Heart left ventricle (tissue), 16 donors: ENCODE data around the gene MAP2K5. TPM values are rescaled to one million over a fixed set of nuclear protein-coding genes. Genes with fewer than 3 reads are reported as not detected.
A peak's percentile ranks its signal among the peaks of the same experiment; 100 is the strongest.
"Not testable (repeated sequence)": the region's sequence is repeated elsewhere in the genome, so short reads cannot be mapped to it uniquely, and the experiment has no call there.

Source experiments
- ATAC-seq, 4 donors: fragments of 200-7000 bp; cut with Tn5 transposase; one replicate each; pipeline ENCODE4 v1.9.1; 2020 to 2022; ENCODE audit warnings: moderate library complexity in 4 of 4, mild to moderate bottlenecking in 3 of 4, moderate number of reproducible peaks in 1 of 4
- DNase-seq, 5 donors: peaks; one replicate each; pipeline ENCODE4 v3.0.0-alpha.2; 2020
- H3K27ac ChIP-seq, 12 donors: fragments of 200-600 bp; sonication (generic) in 4 of 12; one replicate each; pipeline versions ENCODE4 v1.5.0 to v1.8.0; 2016 to 2022; ENCODE audit warnings: mild to moderate bottlenecking in 2 of 12
- H3K27me3 ChIP-seq, 9 donors: fragments of 200-600 bp; sonication (generic) in 2 of 9; one replicate each; pipeline versions ENCODE4 v1.5.1 to v1.8.0; 2016 to 2022; ENCODE audit warnings: mild to moderate bottlenecking in 3 of 9
- H3K36me3 ChIP-seq, 9 donors: fragments of 200-600 bp; sonication (generic) in 2 of 9; one replicate each; pipeline versions ENCODE4 v1.5.0 to v1.8.0; 2018 to 2022; ENCODE audit warnings: mild to moderate bottlenecking in 2 of 9
- H3K4me1 ChIP-seq, 12 donors: fragments of 200-600 bp; sonication (generic) in 4 of 12; one replicate each; pipeline versions ENCODE4 v1.5.0 to v1.8.0; 2016 to 2022; ENCODE audit warnings: mild to moderate bottlenecking in 3 of 12
- H3K4me3 ChIP-seq, 12 donors: fragments of 200-600 bp; sonication (generic) in 4 of 12; one replicate each; pipeline versions ENCODE4 v1.5.0 to v1.8.0; 2017 to 2022; ENCODE audit warnings: mild to moderate bottlenecking in 9 of 12, moderate library complexity in 4 of 12
- H3K9me3 ChIP-seq, 12 donors: fragments of 200-600 bp; sonication (generic) in 4 of 12; one replicate each; pipeline versions ENCODE4 v1.5.0 to v1.8.0; 2016 to 2022; ENCODE audit warnings: mild to moderate bottlenecking in 1 of 12
- CTCF ChIP-seq, 12 donors: fragments of 200-600 bp; sonication (generic) in 4 of 12; IDR thresholded peaks; one replicate each; pipeline versions ENCODE4 v1.5.0 to v1.8.0; 2018 to 2022; ENCODE audit warnings: antibody characterized with exemption in 12 of 12, mild to moderate bottlenecking in 5 of 12
- POLR2A ChIP-seq, 2 donors: fragments of 450-650 bp; IDR thresholded peaks; one replicate each; pipeline ENCODE4 v1.6.1; 2017; ENCODE audit warnings: antibody characterized with exemption in 2 of 2, mild to moderate bottlenecking in 2 of 2, moderate library complexity in 2 of 2
- WGBS, 4 donors: extraction: QIAGEN DNeasy Blood & Tissue Kit in 2 of 4; methylation state at CpG; one replicate each; pipeline versions ENCODE4 v1.1.5 to v1.1.7; 2013 to 2018; 5-methylcytosine and 5-hydroxymethylcytosine counted together
- intact Hi-C, 10 donors: fragments of 100-400 bp; cut with DNase I; formaldehyde crosslinking; loops; one replicate each; pipeline versions ENCODE4 v1.11.1 to v1.14.2; 2022
- polyA plus RNA-seq, 2 donors: library from polyadenylated mRNA; stranded (reverse); fragments of 200-250 nt; gene quantifications; one replicate each; pipeline ENCODE4 v1.2.3, GENCODE V29; 2013
- total RNA-seq, 9 donors: library from RNA; depleted of rRNA in 2 of 9; stranded (reverse); fragments of >200 nt in 2 of 9; fragmentation: NEBNext Ultra II Directional in 3 of 9; extraction: Animal tissue kit (Norgen Biotek cat#: 25700) in 3 of 9; gene quantifications; one replicate each; pipeline versions ENCODE4 v1.1.0 to v1.2.4, GENCODE V29; 2016 to 2023
- donor health status: ischemic (EF 13 %, LVEDD 7.1; RV severe dilation, severe dysfunction).
- donor health status: healthy with polysubstance abuse.
- donor health status: DM: no; HTN: yes; CAD: no.
- donor health status: DM: no; HTN: no; CAD: no.
- donor health status: ischemic (EF 25% LVEDD 6.9; RV normal size, moderate dysfunction).
- donor health status: ischemic (EF 25% LVEDD 5.7; RV mildly dilated, moderate dysfunction).
- donor health status: healthy.
- donor health status: DM: yes; HTN: yes; CAD: no.
- donor health status: ischemic (EF 35%, LVEDD 5.7; RV mildly dilated, moderate dysfunction).
- donor health status: nonischemic (EF 11% LVEDD 7.7; RV severe dilation, severe dysfunction).
- donor health status: DM: yes; HTN: yes; CAD: no.
- donor health status: PGD.
- donor health status: ischemic (EF 29% LVEDD 5.4; RV normal size, mild dysfunction).
- donor health status: nonischemic (EF 23%, LVEDD 6.1; RV moderate dilation, normal function).

Gene MAP2K5
- total and polyA plus RNA-seq, 11 donors = 8.1 to 32.0 (median 19.1) TPM

- intact Hi-C loops = no loop called here
- ATAC-seq = no peak
- TF ChIP-seq CTCF (IDR thresholded peaks at IDR 0.05) (no peak), POLR2A (IDR thresholded peaks at IDR 0.05) (no peak)
- DNase-seq = no peak
- no peaks in the 10 kb centered on the region for H3K27me3 ChIP-seq
- 69 to 81% (median 76%) methylated on average over 2 of the region's 2 CpGs for WGBS, 4 donors
- H3K9me3 ChIP-seq = peaks cover 0 to 3% (median 0%) of the 10 kb centered on the region in 12 donors
- peaks cover 0 to 35% (median 9%) of the 10 kb centered on the region in 9 donors for H3K36me3 ChIP-seq
- no peak overlapping the region for H3K4me3 ChIP-seq
- no peaks in the 10 kb centered on the region for H3K4me1 ChIP-seq
- H3K27ac ChIP-seq = no peak overlapping the region
Observed at GRCh38 chr15:67660874-67661606, 118.5 kb downstream of the MAP2K5 start.

- WGBS, 4 donors = 61 to 70% (median 66%) methylated on average over 2 of the region's 2 CpGs
- Histone ChIP-seq H3K4me3 (no peak overlapping the region), H3K27me3 (no peaks in the 10 kb centered on the region), H3K36me3 (peaks cover 0 to 7% (median 0%) of the 10 kb centered on the region in 9 donors), H3K4me1 (peaks cover 0 to 11% (median 0%) of the 10 kb centered on the region in 12 donors), H3K27ac (no peak overlapping the region), H3K9me3 (peaks cover 0 to 5% (median 0%) of the 10 kb centered on the region in 12 donors)
- TF ChIP-seq CTCF (IDR thresholded peaks at IDR 0.05) (no peak), POLR2A (IDR thresholded peaks at IDR 0.05) (no peak)
- DNase-seq = no peak
- intact Hi-C loops = no loop called here
- peak in 1 of 4 donors; percentile 22 for ATAC-seq
Observed at GRCh38 chr15:67670647-67671305, 128.3 kb downstream of the MAP2K5 start.

DNA sequence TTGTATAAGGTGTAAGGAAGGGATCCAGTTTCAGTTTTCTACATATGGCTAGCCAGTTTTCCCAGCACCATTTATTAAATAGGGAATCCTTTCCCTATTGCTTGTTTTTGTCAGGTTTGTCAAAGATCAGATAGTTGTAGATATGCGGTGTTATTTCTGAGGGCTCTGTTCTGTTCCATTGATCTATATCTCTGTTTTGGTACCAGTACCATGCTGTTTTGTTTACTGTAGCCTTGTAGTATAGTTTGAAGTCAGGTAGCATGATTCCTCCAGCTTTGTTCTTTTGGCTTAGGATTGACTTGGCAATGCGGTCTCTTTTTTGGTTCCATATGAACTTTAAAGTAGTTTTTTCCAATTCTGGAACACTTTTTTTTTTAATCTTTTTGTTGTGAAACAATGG, 130.3 kb downstream of the MAP2K5 start:
- H3K36me3 ChIP-seq, H3K27ac ChIP-seq, intact Hi-C loops, ATAC-seq, DNase-seq, H3K9me3 ChIP-seq, H3K27me3 ChIP-seq, H3K4me3 ChIP-seq: not testable (repeated sequence)
- WGBS, 4 donors = 93 to 97% (median 94%) methylated on average over 1 to 2 of the region's 2 CpGs
- H3K4me1 ChIP-seq = peaks cover 0 to 11% (median 0%) of the 10 kb centered on the region in 12 donors

DNA sequence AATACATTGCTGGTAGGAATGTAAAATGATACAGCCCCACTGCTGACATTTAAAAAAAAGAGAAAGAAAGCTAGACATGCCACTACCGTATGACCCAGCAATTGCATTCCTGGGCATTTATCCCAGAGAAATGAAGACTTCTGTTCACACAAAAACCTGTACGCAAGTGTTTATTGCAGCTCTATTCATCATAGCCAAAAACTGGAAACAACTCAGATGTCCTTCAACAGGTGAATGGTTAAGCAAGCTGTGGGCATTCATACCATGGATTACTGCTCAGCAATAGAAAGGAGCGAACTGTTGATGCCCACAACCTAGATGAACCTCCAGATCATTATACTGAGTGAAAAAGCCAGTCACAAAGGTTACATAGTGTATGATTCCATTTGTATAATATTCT, 132.5 kb downstream of the MAP2K5 start:
- H3K9me3 ChIP-seq = peaks cover 0 to 5% (median 0%) of the 10 kb centered on the region in 12 donors
- TF ChIP-seq CTCF (IDR thresholded peaks at IDR 0.05) = no peak
- TF ChIP-seq POLR2A (IDR thresholded peaks at IDR 0.05) = no peak
- H3K4me1 ChIP-seq = peaks cover 0 to 11% (median 0%) of the 10 kb centered on the region in 12 donors
- whole genome bisulfite sequencing, 4 donors = 93 to 96% (median 95%) methylated on average over 3 of the region's 3 CpGs
- DNase-seq = no peak
- no peaks in the 10 kb centered on the region for H3K36me3 ChIP-seq
- no peak for ATAC-seq
- H3K4me3 ChIP-seq = no peak overlapping the region
- H3K27me3 ChIP-seq = no peaks in the 10 kb centered on the region
- intact Hi-C loops = no loop called here
- no peak overlapping the region for H3K27ac ChIP-seq
